SK-N-SH treated with all-trans-retinoic acid at 6 μM for 48 hours (cell line): ENCODE measurements around the gene GTF2F2.

ENCODE experiments used
- BACH2 ChIP-seq: fragments of 250-450 bp; sonication (Bioruptor Pico); IDR thresholded peaks from 2 replicates; pipeline ENCODE4 v1.9.0; 2021; ENCODE audit warnings: mild to moderate bottlenecking, borderline replicate concordance
- CREB5 ChIP-seq: fragments of 250-450 bp; sonication (Bioruptor Pico); IDR thresholded peaks from 2 replicates; pipeline ENCODE4 v1.5.1; 2020; ENCODE audit warnings: low read depth, mild to moderate bottlenecking, moderate library complexity
- ISL1 ChIP-seq: fragments of 250-450 bp; sonication (Bioruptor Pico); IDR thresholded peaks from 2 replicates; pipeline ENCODE4 v2.1.2; 2022; ENCODE audit warnings: mild to moderate bottlenecking, moderate library complexity
- PATZ1 ChIP-seq: fragments of 250-450 bp; sonication (Bioruptor Pico); IDR thresholded peaks from 2 replicates; pipeline ENCODE4 v1.8.0; 2020; ENCODE audit warnings: mild to moderate bottlenecking, moderate library complexity, borderline replicate concordance
- TCF4 ChIP-seq: fragments of 250-450 bp; sonication (Bioruptor Pico); IDR thresholded peaks from 2 replicates; pipeline ENCODE4 v1.8.0; 2021; ENCODE audit warnings: mild to moderate bottlenecking, moderate library complexity, borderline replicate concordance
- TOX ChIP-seq: fragments of 250-450 bp; sonication (Bioruptor Pico); IDR thresholded peaks from 2 replicates; pipeline ENCODE4 v1.8.0; 2021; ENCODE audit warnings: mild to moderate bottlenecking, moderate library complexity, borderline replicate concordance
- ZNF565 ChIP-seq: fragments of 450-650 bp; formaldehyde crosslinking; conservative IDR thresholded peaks from 2 replicates; pipeline ENCODE4 v1.5.0; 2020; ENCODE audit warnings: low read depth, mild to moderate bottlenecking, moderate library complexity

GRCh38 chr13:45215392-45216077 lies 95.2 kb downstream of the GTF2F2 start:
- TF ChIP-seq TCF4 (CRISPR knock-in tag), result no peak
- no peak for TF ChIP-seq BACH2 (CRISPR knock-in tag)
- TF ChIP-seq CREB5 (CRISPR knock-in tag), result no peak
- TF ChIP-seq PATZ1 (CRISPR knock-in tag), result no peak
- TF ChIP-seq ISL1 (CRISPR knock-in tag), result no peak
- TF ChIP-seq TOX (CRISPR knock-in tag), result no peak
- TF ChIP-seq ZNF565 (CRISPR knock-in tag), result no peak
